NB4 (cell line): ENCODE measurements around the gene NCCRP1.
A peak's percentile ranks its signal among the peaks of the same experiment; 100 is the strongest.

Experiments
- MYC ChIP-seq: IDR thresholded peaks from 2 replicates; pipeline ENCODE4 v1.6.1; 2011; ENCODE audit warnings: low read depth, low read length
- POLR2A ChIP-seq: IDR thresholded peaks from 2 replicates; pipeline ENCODE4 v1.6.1; 2011; ENCODE audit warnings: mild to moderate bottlenecking; ENCODE audit not compliant: insufficient read length; ENCODE audit errors: extremely low read depth
- TF ChIP-seq, protein P1 (sequence below): IDR thresholded peaks from one replicate; pipeline ENCODE4 v1.5.1; 2012; ENCODE audit warnings: low read depth, low read length
- TF ChIP-seq, protein P2 (sequence below): IDR thresholded peaks from 2 replicates; pipeline ENCODE4 v1.6.1; 2011; ENCODE audit warnings: low read depth, low read length

DNA sequence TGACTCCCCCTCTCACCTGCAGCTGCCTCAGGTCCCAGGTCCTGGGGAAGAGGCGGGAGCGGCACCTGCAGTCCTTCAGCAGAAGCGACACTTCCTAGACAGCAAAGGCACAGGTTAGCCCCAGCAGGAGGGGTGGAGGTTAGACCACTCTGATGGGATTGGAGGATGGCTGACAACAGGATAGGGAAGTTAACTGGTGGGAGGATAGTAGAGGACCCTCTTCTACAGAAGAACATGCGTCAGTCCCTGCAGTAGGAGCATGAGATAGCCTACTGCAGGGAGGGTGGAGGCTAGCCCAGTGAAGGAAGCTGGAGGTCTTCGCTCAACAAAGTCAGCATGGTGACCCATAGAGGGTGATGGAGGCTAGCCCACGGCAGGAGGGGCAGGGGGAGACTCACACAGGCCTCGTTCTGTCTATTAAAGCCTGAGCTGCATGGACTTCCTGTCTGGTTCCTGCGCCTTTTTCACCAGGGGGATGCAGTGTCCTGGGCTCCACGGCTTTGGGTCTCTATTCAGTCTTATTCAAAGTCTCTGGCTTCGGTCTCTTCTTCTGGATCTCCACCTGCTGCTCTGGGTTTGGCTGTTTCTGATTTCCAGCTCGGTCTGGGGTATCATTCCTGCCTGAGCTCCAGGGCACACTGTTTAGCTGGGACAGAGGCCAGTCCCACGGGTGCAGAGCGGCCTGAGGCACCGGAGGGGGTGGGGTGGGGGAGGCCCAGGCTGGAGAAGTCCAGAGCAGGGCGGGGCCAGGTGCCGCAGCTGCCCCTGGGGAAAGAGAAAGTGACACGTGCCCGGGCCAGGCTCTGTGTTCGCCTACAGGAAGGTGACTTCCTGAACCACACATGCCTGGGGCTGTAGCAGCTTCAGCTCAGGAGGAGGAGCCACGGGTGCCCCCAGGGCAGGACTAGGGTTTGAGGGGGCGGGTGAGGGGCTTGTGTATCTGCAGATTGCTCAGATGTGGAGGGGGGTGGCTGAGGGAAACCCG, 40.7 kb downstream of the NCCRP1 start:
- no peak for TF ChIP-seq POLR2A
- TF ChIP-seq, protein P1, sequence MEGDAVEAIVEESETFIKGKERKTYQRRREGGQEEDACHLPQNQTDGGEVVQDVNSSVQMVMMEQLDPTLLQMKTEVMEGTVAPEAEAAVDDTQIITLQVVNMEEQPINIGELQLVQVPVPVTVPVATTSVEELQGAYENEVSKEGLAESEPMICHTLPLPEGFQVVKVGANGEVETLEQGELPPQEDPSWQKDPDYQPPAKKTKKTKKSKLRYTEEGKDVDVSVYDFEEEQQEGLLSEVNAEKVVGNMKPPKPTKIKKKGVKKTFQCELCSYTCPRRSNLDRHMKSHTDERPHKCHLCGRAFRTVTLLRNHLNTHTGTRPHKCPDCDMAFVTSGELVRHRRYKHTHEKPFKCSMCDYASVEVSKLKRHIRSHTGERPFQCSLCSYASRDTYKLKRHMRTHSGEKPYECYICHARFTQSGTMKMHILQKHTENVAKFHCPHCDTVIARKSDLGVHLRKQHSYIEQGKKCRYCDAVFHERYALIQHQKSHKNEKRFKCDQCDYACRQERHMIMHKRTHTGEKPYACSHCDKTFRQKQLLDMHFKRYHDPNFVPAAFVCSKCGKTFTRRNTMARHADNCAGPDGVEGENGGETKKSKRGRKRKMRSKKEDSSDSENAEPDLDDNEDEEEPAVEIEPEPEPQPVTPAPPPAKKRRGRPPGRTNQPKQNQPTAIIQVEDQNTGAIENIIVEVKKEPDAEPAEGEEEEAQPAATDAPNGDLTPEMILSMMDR = no peak
- no peak; the same call in 1 of the 2 replicates for TF ChIP-seq MYC
- TF ChIP-seq, protein P2, sequence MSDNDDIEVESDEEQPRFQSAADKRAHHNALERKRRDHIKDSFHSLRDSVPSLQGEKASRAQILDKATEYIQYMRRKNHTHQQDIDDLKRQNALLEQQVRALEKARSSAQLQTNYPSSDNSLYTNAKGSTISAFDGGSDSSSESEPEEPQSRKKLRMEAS = peak; percentile 79; the same call in 1 of the 2 replicates
